HL-60 (cell line): Measurements from ENCODE around the gene LBX2.

Experiments
- GABPA ChIP-seq: IDR thresholded peaks from 2 replicates; pipeline ENCODE4 v1.6.1; 2012; ENCODE audit warnings: low read depth
- POLR2AphosphoS5 ChIP-seq: IDR thresholded peaks from 2 replicates; pipeline ENCODE4 v1.6.1; 2012; ENCODE audit warnings: low read depth
- SPI1 ChIP-seq: IDR thresholded peaks from 2 replicates; pipeline ENCODE4 v1.6.1; 2012; ENCODE audit warnings: low read depth, mild to moderate bottlenecking, borderline replicate concordance
- TF ChIP-seq, protein P1 (sequence below): IDR thresholded peaks from one replicate; pipeline ENCODE4 v1.5.1; 2011; ENCODE audit warnings: low read length, control low read depth, inconsistent platforms; ENCODE audit not compliant: insufficient read depth
- TF ChIP-seq, protein P2 (sequence below): IDR thresholded peaks from 2 replicates; pipeline ENCODE4 v1.6.1; 2012; ENCODE audit warnings: low read depth; ENCODE audit not compliant: insufficient replicate concordance

DNA sequence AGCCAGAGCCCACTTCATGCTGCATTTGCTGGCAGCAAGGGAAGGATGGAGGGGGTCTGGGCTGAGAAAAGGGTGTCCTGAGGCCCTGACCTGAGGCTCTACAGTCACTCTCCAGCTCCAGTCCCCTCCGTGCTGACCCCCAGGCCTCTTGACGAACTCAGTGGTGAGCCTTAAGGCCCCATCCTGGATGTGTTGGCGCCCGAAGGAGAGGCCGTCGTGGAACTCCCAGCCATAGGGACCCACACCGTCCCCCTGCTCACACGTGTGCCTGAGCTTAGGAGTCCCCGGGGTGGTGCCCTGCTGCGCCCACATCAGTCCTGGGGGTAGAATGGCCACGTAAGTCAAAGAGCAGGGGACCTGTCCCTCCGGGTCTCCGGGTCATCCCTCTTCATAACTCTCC is 35.0 kb downstream of the LBX2 start:
- TF ChIP-seq, protein P1, sequence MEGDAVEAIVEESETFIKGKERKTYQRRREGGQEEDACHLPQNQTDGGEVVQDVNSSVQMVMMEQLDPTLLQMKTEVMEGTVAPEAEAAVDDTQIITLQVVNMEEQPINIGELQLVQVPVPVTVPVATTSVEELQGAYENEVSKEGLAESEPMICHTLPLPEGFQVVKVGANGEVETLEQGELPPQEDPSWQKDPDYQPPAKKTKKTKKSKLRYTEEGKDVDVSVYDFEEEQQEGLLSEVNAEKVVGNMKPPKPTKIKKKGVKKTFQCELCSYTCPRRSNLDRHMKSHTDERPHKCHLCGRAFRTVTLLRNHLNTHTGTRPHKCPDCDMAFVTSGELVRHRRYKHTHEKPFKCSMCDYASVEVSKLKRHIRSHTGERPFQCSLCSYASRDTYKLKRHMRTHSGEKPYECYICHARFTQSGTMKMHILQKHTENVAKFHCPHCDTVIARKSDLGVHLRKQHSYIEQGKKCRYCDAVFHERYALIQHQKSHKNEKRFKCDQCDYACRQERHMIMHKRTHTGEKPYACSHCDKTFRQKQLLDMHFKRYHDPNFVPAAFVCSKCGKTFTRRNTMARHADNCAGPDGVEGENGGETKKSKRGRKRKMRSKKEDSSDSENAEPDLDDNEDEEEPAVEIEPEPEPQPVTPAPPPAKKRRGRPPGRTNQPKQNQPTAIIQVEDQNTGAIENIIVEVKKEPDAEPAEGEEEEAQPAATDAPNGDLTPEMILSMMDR = no peak
- TF ChIP-seq POLR2AphosphoS5 (no peak), GABPA (no peak), SPI1 (no peak)
- TF ChIP-seq, protein P2, sequence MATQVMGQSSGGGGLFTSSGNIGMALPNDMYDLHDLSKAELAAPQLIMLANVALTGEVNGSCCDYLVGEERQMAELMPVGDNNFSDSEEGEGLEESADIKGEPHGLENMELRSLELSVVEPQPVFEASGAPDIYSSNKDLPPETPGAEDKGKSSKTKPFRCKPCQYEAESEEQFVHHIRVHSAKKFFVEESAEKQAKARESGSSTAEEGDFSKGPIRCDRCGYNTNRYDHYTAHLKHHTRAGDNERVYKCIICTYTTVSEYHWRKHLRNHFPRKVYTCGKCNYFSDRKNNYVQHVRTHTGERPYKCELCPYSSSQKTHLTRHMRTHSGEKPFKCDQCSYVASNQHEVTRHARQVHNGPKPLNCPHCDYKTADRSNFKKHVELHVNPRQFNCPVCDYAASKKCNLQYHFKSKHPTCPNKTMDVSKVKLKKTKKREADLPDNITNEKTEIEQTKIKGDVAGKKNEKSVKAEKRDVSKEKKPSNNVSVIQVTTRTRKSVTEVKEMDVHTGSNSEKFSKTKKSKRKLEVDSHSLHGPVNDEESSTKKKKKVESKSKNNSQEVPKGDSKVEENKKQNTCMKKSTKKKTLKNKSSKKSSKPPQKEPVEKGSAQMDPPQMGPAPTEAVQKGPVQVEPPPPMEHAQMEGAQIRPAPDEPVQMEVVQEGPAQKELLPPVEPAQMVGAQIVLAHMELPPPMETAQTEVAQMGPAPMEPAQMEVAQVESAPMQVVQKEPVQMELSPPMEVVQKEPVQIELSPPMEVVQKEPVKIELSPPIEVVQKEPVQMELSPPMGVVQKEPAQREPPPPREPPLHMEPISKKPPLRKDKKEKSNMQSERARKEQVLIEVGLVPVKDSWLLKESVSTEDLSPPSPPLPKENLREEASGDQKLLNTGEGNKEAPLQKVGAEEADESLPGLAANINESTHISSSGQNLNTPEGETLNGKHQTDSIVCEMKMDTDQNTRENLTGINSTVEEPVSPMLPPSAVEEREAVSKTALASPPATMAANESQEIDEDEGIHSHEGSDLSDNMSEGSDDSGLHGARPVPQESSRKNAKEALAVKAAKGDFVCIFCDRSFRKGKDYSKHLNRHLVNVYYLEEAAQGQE = no peak
